Umbilical cord (tissue), 2 donors: ENCODE measurements around the gene PGAM2. TPM values are rescaled to one million over a fixed set of nuclear protein-coding genes. Genes with fewer than 3 reads are reported as not detected.
A peak's percentile ranks its signal among the peaks of the same experiment; 100 is the strongest.

ENCODE experiments used
- DNase-seq: peaks from one replicate; pipeline ENCODE4 v3.0.0-alpha.2; 2015; ENCODE audit warnings: low spot score
- total RNA-seq: library from RNA; depleted of rRNA; stranded (reverse); fragments of >200 nt; gene quantifications from one replicate; pipeline ENCODE4 v1.2.3, GENCODE V29; 2014; ENCODE audit warnings: low replicate concordance; ENCODE audit not compliant: insufficient read depth

PGAM2 gene
- not detected for total RNA-seq

DNA sequence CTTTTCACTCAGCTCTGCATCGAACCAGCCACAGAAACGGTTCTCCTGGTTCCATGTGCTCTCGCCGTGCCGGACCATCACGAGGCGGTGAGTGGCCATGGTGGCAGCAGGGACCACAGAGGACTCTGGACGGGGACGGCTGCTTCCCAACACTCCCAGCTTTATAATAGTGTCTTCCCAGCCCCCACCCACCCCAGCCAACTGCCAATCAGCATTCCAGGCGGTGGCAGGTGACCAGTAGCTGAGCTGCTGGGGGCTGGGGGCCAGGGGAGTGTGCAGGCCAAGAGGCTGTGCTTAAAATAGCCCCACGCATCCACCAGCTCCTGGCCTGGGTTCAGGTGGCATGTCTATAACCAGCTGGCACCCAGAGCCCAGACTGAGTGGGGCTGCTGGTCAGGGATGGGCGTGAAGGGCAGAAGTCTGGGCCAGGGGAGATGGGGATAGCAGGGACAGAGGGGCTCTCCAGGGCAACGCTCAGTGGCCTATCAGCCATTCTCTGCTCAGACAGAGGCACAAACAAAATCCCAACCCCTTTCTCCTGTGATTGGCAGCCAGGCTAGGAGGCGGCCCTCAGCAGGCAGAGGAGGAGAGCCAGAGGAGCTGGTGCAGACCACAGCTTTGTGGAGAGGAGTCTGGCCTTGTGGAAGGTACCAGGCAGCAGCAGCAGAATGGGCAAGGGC is at the start of gene PGAM2:
Gene PGAM2 (minus strand): TSS at position 137 of the 680 bp plus-strand sequence. CDS start 38 bp downstream, at position 99.
- peak; percentile 44 for DNase-seq

DNA sequence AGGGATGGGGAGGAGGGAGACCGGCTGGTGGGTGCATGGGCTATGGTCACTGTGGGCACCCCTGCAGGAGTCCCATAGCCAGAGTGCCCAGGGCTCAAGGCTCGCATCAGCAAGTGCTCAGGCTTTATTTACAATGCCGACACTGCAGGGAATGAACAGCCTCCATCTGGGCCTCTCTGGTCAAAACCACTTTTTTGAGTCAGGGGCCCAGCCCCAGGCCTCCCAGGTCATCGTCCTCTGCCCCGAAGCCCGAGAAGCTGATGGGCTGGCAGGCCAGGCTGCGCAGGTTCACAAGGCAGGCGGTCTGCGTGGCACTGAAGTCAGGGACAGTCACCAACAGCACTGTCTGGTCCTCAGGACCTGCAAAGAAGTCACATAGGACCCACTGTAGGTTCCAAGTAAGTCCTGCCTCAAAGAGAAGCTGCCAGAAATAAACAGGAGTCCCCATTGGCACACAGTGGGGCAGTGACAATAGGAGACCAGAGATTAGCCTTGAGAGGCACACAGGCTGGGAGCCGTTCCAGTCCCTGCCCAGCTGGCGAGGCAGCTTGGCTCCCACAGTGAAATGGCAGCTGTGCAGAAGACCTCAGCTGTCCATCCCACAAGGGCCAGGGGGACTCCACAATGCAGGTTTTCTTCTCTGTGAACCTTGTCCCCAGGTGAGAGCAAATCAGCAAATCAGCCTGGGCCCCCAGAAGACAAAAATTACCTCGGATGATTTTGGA is 49.4 kb upstream of the PGAM2 start:
- DNase-seq, result no peak

DNA sequence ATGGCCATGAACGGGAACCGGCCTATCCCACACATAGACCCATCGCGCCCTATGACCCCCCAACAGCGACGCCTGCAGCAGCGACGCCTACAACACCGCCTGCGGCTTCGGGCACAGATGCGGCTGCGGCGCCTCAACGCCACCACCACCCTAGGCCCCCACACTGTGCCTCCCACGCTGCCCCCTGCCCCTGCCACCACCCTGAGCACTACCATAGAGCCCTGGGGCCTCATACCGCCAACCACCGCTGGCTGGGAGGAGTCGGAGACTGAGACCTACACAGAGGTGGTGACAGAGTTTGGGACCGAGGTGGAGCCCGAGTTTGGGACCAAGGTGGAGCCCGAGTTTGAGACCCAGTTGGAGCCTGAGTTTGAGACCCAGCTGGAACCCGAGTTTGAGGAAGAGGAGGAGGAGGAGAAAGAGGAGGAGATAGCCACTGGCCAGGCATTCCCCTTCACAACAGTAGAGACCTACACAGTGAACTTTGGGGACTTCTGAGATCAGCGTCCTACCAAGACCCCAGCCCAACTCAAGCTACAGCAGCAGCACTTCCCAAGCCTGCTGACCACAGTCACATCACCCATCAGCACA is 48.5 kb upstream of the PGAM2 start:
- DNase-seq, result no peak

DNA sequence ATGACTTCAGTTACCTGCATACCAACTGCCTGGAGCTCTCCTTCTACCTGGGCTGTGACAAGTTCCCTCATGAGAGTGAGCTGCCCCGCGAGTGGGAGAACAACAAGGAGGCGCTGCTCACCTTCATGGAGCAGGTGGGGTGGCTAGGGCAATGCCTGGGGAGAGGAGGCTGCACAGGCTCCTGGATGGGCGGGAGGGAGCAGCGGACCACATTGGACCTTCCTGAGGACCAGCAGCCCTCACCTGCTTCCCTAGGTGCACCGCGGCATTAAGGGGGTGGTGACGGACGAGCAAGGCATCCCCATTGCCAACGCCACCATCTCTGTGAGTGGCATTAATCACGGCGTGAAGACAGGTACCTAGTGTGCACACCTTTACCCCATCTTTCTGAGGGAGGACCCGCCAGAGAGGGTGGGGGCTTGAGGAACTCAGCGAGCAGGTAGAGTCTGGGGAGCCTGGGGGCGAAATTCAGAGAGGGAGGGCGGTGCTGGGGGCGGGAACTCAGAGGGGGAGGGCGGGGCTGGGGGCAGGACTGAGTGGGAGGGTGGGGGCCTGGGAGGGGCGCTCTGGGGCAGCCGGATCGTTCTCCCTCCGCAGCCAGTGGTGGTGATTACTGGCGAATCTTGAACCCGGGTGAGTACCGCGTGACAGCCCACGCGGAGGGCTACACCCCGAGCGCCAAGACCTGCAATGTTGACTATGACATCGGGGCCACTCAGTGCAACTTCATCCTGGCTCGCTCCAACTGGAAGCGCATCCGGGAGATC is 47.8 kb upstream of the PGAM2 start:
- no peak for DNase-seq

DNA sequence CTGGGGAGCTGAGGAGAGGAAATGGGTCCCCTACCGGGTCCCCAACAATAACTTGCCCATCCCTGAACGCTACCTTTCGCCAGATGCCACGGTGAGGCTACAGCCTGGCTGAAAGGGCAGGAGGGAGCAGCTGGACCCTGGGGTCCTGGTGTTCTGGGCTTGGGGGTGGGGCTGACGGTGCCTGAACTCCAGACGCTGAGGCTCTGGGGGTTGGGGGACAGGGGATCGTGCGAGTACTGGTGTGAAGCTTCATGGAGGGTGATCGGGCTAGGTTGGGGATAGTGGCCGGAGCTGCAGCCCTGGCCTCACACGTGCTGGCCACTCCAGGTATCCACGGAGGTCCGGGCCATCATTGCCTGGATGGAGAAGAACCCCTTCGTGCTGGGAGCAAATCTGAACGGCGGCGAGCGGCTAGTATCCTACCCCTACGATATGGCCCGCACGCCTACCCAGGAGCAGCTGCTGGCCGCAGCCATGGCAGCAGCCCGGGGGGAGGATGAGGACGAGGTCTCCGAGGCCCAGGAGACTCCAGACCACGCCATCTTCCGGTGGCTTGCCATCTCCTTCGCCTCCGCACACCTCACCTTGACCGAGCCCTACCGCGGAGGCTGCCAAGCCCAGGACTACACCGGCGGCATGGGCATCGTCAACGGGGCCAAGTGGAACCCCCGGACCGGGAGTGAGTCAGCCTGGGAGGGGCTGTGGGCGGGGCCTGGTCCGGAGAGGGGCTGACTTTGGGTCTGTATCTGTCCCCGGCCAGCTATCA is 47.0 kb upstream of the PGAM2 start:
- DNase-seq, result no peak

DNA sequence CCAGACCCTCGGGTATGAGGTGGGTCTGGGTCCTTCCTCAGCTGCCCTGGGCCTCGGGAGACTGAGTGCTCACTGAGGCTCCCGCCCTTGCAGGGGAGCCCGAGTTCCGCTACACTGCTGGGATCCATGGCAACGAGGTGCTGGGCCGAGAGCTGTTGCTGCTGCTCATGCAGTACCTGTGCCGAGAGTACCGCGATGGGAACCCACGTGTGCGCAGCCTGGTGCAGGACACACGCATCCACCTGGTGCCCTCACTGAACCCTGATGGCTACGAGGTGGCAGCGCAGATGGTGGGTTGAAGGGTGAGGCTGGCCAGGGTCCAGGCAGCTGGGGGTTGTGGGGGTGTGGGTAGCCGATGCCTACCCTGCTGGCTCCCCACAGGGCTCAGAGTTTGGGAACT is 46.4 kb upstream of the PGAM2 start:
- DNase-seq, result no peak

DNA sequence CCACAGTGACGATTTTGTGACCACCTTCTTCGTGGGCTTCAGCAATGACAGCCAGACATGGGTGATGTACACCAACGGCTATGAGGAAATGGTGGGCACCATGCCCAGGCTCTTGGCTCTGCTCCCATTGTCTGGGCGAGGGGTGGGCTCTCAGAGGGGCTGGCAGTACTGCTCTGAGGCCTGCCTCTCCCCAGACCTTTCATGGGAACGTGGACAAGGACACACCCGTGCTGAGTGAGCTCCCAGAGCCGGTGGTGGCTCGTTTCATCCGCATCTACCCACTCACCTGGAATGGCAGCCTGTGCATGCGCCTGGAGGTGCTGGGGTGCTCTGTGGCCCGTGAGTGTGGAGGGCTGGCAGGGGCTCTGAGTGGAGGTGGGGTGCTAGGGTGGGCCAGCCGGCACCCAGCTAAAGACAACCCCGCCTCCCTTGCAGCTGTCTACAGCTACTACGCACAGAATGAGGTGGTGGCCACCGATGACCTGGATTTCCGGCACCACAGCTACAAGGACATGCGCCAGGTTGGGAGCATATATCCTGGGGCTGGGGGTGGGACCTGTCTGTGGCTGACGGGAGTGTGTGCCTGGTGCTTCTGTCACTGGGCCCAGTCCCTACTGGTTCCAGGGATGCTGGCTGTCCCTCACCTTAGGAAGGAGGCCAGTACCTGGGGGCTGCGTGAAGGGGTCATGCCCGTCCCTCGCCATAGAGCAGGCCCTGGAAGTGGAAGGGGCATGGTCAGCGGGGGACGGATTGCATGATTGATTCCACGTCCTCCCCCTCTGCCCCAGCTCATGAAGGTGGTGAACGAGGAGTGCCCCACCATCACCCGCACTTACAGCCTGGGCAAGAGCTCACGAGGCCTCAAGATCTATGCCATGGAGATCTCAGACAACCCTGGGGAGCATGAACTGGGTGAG is 45.6 kb upstream of the PGAM2 start:
- DNase-seq, result no peak

DNA sequence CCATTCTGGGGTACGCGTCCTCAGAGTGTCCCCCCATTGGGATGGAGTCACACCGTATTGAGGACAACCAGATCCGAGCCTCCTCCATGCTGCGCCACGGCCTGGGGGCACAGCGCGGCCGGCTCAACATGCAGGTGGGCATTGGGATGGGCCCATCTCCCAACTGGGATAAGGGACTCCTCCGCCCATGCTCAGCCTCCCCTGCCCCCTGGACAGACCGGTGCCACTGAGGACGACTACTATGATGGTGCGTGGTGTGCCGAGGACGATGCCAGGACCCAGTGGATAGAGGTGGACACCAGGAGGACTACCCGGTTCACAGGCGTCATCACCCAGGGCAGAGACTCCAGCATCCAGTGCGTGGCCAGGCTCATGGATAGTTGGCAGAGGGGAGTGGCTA is 44.6 kb upstream of the PGAM2 start:
- no peak for DNase-seq

DNA sequence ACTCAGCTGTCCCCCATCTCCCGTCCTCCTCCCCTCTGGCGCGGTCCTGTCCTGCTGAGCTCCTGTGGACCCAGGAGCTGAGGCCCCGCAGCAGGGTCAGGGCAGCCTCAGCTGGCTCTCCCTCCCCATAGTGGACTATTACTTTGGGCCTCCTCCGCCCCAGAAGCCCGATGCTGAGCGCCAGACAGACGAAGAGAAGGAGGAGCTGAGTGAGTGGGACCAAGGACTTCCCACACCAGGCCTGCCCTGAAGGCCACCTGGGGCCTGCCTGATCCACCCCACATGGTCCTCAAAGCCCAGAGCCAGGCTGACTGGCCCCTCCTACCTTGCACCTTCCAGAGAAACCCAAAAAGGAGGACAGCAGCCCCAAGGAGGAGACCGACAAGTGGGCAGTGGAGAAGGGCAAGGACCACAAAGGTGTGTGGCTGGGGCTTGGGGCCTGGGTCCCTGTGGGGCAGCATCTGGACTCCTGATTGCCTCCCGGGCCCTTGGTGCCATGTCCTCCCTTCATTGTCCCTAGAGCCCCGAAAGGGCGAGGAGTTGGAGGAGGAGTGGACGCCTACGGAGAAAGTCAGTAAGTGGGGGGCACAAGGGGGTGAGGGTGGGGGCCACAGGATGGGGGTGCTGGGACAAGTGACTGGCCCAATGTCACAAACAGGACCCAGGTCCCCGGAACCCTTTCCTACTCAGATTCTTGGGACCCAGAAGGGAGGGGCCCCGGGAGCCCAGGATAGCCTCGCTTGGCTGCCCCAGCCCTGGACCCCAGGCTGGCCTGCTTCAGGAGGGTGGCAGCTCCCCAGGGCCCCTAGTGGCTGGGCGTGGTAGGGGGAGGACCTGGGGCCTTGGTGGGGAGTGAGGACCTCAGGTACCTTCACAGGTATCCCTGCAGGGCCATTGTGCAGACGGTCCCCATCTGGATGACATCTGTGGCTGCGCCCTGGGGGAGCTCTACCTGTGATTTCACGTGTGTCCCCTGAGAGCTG is 43.7 kb upstream of the PGAM2 start:
- DNase-seq, result no peak

DNA sequence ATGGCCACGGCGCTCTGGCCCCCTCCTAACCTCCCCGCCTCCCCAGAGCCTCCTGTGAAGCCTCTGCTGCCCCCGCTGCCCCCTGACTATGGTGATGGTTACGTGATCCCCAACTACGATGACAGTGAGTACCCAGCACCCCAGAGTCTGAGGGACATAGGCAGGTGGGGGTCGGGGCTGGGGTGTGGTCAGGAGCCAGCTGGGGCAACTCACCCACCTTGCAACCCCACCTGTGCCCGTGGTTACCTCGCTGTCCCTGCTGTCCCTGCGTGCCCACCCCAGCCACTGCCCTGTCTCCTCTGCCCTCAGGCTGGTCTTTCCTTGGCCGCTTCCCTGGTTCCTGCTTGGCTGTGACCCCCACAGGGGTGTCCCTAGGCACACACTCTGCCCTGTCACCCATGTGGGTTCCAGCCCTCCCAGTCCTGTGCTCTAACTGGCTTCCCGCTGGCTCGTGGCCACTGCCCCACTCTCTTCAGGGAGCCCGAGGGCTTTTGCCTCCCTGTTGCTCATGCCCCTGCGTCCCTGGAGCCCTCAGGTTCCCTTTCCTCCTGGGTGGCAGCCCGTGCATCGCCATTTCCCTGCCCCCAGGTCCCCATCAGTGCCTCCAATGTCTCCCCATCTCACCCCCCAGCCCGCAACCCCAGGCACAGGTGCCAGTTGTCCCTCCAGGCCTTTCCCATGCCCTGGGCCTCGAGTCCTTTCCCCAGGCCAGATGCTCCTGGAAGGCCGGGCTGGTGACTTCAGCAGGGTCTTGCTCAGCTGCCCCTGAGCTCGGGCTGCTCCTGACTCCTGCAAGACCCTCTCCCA is 42.8 kb upstream of the PGAM2 start:
- no peak for DNase-seq

DNA sequence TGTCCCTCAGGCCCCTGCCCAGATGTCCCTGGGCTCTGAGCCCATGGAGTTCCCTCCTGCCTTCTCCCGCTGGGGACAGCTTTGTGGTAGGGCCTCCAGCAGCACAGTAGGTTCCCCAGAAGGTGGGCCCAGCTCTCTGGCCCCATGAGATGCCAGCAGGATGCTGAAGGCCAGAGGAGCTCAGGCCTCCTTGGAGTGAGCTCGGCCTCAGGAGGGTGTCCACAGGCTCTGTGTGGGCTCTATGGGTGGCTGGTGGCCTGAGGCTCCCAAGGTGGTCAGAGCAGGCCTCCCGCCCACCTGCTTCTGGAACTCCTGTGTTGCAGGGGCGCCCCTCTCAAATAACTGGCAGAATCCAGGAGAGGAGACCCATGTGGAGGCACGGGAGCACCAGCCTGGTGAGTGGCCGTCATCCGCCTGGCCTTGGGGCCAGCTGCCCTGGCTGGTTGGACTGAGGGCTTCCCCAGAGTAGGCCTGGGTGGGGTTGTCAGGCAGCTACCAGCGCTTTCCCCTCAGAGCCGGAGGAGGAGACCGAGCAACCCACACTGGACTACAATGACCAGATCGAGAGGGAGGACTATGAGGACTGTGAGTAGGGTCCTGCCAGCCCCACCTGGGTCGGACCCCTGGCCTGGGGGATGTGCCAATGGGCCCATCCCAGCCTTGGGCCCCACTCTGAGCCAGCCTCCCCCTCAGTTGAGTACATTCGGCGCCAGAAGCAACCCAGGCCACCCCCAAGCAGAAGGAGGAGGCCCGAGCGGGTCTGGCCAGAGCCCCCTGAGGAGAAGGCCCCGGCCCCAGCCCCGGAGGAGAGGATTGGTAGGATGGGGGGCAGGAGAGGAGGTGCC is 42.0 kb upstream of the PGAM2 start:
- no peak for DNase-seq

DNA sequence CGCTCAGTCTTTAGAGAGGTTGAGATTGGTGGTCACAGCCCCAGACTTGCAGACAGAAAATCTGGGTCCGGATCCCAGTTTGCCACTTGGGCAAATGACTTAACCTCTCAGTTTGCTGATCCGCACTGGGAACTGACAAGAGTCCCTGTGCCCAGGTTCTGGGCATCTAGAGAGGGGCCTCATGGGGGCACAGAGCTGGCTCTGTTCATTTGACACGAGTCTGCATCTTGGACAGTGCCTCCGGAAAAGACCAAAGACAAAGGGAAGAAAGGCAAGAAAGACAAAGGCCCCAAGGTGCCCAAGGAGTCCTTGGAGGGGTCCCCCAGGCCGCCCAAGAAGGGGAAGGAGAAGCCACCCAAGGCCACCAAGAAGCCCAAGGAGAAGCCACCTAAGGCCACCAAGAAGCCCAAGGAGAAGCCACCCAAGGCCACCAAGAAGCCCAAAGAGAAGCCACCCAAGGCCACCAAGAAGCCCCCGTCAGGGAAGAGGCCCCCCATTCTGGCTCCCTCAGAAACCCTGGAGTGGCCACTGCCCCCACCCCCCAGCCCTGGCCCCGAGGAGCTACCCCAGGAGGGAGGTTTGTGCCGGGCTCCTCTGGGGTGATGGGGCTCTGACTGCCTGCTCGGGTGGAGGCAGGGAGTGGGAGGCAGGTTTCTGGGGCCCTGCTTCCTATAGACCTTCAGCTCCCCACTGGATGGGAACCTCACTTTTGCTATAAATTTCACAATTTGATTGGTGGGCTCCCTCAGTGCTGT is 41.1 kb upstream of the PGAM2 start:
- DNase-seq, result no peak

DNA sequence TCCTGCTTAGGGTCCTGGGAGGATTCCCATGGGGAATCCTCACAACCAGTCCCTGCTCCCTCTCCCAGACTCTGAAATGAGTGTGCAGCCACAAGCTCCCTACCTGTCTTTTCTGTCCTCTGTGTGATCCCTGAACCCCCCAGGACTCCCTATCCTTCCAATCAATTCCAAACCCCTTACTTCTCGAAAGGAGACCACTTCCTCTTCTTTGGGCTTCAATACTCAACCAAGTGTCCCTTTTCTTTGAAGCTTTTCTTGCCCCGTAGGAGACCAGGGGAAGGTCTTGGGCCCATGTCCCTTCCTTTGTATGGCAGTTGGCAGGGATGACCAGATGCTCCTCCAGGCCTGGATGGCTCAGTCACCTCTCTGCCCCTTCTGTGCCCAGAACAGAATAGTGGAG is 40.5 kb upstream of the PGAM2 start:
- DNase-seq, result no peak

DNA sequence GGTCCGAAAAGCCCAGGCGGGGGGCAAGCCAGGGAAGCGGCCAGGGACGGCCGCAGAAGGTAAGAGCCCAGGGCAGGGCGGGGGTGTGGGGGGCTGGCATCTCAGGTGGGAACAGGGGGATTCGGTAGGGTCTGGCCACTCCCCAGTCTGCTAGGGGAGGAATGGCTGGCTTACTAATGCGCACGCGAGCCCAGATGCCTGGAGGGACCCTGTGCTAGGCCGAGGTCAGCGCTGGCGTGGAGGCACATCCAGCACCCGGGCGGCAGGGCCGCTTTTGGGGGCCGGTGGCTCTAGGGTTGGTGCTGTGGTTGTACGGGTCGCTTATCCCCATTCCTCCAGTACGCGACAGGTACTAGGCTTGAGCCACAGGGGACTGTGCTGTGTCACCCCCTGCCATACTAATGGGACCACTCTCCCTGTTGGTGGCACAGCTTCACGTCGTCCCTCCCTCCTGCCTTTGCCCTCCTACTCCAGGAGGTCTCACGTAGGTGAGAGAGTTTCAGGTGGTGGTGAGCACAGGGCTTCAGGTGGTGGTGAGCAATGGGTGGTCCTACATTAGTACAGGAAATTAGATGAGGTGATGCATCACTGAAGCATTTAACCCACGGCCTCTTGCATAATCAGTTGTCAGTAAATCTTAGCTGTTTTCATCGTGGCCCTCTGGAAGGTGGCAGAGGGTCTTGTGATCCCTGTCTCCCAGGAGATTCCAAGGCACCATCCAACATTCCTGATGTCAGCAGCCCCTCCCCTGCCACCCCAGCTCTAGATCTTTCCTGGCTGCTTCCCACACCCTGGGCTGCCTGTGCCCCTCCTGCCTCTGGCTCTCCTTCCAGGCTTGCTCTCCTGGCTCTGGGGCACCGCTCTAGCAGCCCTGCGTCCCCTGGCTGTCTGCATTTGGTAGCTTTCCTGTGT is 39.7 kb upstream of the PGAM2 start:
- DNase-seq, result peak; percentile 65
